H1 (cell line): ENCODE data around the gene IDH3A. TPM values are rescaled to one million over a fixed set of nuclear protein-coding genes. Genes with fewer than 3 reads are reported as not detected.

ENCODE experiments used
- CTCF ChIA-PET: fragments of 300-600 bp; sonication (Branson Sonifier 250); formaldehyde crosslinking; loops from one replicate; lab custom pipeline; 2021; ENCODE audit not compliant: partially characterized antibody; lab: Charles Lee
- POLR2A ChIA-PET: fragments of 300-600 bp; sonication (Branson Sonifier 250); formaldehyde crosslinking; loops from one replicate; lab custom pipeline; 2021; ENCODE audit warnings: inconsistent platforms; ENCODE audit not compliant: partially characterized antibody; lab: Charles Lee
- DNase-seq, 2 experiments: peaks; one replicate each; pipeline versions ENCODE4 v3.0.0 to v3.0.0-alpha.2; 2010 to 2022; ENCODE audit warnings: low spot score in 2 of 2, low read depth in 1 of 2, mixed read lengths in 1 of 2
- FAIRE-seq: peaks from 2 replicates; lab custom pipeline; 2011; peaks lifted over from hg19 to GRCh38; lab: Jason Lieb, UNC
- H2AFZ ChIP-seq: 2 replicates; pipeline ENCODE4 v1.8.1; 2012; ENCODE audit warnings: low read length, inconsistent platforms
- H2AK5ac ChIP-seq: 2 replicates; pipeline ENCODE4 v1.6.1; 2013; ENCODE audit warnings: low read depth, low read length
- H2BK120ac ChIP-seq: replicated peaks from 2 replicates; pipeline ENCODE3; 2013; ENCODE audit warnings: low read depth, low read length, inconsistent platforms
- H2BK12ac ChIP-seq: 2 replicates; pipeline ENCODE4 v1.6.1; 2013; ENCODE audit warnings: low read depth, low read length
- H2BK15ac ChIP-seq: 2 replicates; pipeline ENCODE4 v1.6.1; 2013; ENCODE audit warnings: low read length
- H2BK20ac ChIP-seq: 2 replicates; pipeline ENCODE4 v1.6.1; 2013; ENCODE audit warnings: low read length
- H2BK5ac ChIP-seq: 2 replicates; pipeline ENCODE4 v1.6.1; 2013; ENCODE audit warnings: low read depth, low read length
- H3K14ac ChIP-seq: 2 replicates; pipeline ENCODE4 v1.6.1; 2013; ENCODE audit warnings: inconsistent platforms; ENCODE audit not compliant: insufficient read length
- H3K18ac ChIP-seq: 2 replicates; pipeline ENCODE4 v1.6.1; 2013; ENCODE audit warnings: low read length; ENCODE audit errors: extremely low read depth
- H3K23ac ChIP-seq: 2 replicates; pipeline ENCODE4 v1.6.1; 2013; ENCODE audit warnings: inconsistent platforms; ENCODE audit not compliant: insufficient read length
- H3K23me2 ChIP-seq: 2 replicates; pipeline ENCODE4 v1.6.1; 2013; ENCODE audit warnings: low read depth, low read length
- H3K27ac ChIP-seq: 2 replicates; pipeline ENCODE4 v1.6.1; 2011; ENCODE audit warnings: low read depth, low read length, inconsistent platforms
- H3K27me3 ChIP-seq, 4 experiments: replicated peaks in 1 of 4; 1 replicate in 1 of 4; 2 replicates in 3 of 4; pipeline versions ENCODE4 v1.6.1 to v1.8.1; 2011 to 2013; ENCODE audit warnings: low read length in 3 of 4, mild to moderate bottlenecking in 3 of 4, inconsistent platforms in 2 of 4, mixed read lengths in 2 of 4, moderate library complexity in 1 of 4; ENCODE audit not compliant: control insufficient read depth in 3 of 4, insufficient read depth in 3 of 4; ENCODE audit errors: extremely low read depth in 1 of 4
- H3K36me3 ChIP-seq, 4 experiments: 2 replicates each; pipeline versions ENCODE4 v1.6.1 to v1.8.1; 2011 to 2013; ENCODE audit warnings: mild to moderate bottlenecking in 4 of 4, low read length in 3 of 4, moderate library complexity in 2 of 4, control low read depth in 1 of 4, inconsistent platforms in 1 of 4; ENCODE audit not compliant: insufficient read depth in 4 of 4, control insufficient read depth in 2 of 4
- H3K4ac ChIP-seq: replicated peaks from 2 replicates; pipeline ENCODE3; 2013; ENCODE audit warnings: low read length, low read depth, mixed read lengths, inconsistent platforms; ENCODE audit not compliant: insufficient read length
- H3K4me1 ChIP-seq, 4 experiments: replicated peaks in 1 of 4; 1 replicate in 1 of 4; 2 replicates in 3 of 4; pipeline versions ENCODE4 v1.6.1 to v1.8.1; 2011 to 2013; ENCODE audit warnings: low read length in 3 of 4, inconsistent platforms in 2 of 4, mixed read lengths in 1 of 4; ENCODE audit not compliant: insufficient read depth in 4 of 4, control insufficient read depth in 3 of 4
- H3K4me2 ChIP-seq, 2 experiments: 2 replicates each; pipeline versions ENCODE4 v1.6.1 to v1.8.1; 2011 to 2013; ENCODE audit warnings: low read depth in 2 of 2, low read length in 2 of 2, control low read depth in 1 of 2, inconsistent platforms in 1 of 2, mild to moderate bottlenecking in 1 of 2; ENCODE audit not compliant: insufficient read depth in 1 of 2
- H3K4me3 ChIP-seq, 4 experiments: fragments of 200-600, 300-600 bp in 1 of 4; sonication (generic), shearing (Covaris generic), sonication (Bioruptor Twin) in 1 of 4; 2 replicates each; pipeline versions ENCODE4 v1.5.1 to v1.8.1; 2011 to 2016; ENCODE audit warnings: low read length in 4 of 4, low read depth in 3 of 4, control low read depth in 2 of 4, inconsistent platforms in 2 of 4, mild to moderate bottlenecking in 2 of 4, mixed read lengths in 1 of 4, moderate library complexity in 1 of 4; ENCODE audit not compliant: insufficient read depth in 2 of 4; ENCODE audit errors: extremely low read depth in 1 of 4
- H3K56ac ChIP-seq: replicated peaks from 2 replicates; pipeline ENCODE3; 2013; ENCODE audit warnings: low read depth, mild to moderate bottlenecking, mixed read lengths, low read length, inconsistent platforms; ENCODE audit not compliant: insufficient read length
- H3K79me1 ChIP-seq: 2 replicates; pipeline ENCODE4 v1.6.1; 2013; ENCODE audit warnings: low read depth, low read length, control low read depth
- H3K79me2 ChIP-seq, 2 experiments: 2 replicates each; pipeline versions ENCODE4 v1.6.1 to v1.8.1; 2012 to 2013; ENCODE audit warnings: low read length in 2 of 2, mild to moderate bottlenecking in 2 of 2, inconsistent platforms in 1 of 2; ENCODE audit not compliant: insufficient read depth in 2 of 2, control insufficient read depth in 1 of 2
- H3K9ac ChIP-seq, 4 experiments: replicated peaks in 1 of 4; 1 replicate in 1 of 4; 2 replicates in 3 of 4; pipeline versions ENCODE4 v1.6.1 to v1.8.1; 2011 to 2013; ENCODE audit warnings: low read depth in 3 of 4, low read length in 3 of 4, control low read depth in 2 of 4, mild to moderate bottlenecking in 2 of 4, moderate library complexity in 2 of 4, inconsistent platforms in 1 of 4; ENCODE audit errors: extremely low read depth in 1 of 4
- H3K9me3 ChIP-seq, 2 experiments: 2 replicates each; pipeline versions ENCODE4 v1.6.1 to v1.8.1; 2012 to 2013; ENCODE audit warnings: mild to moderate bottlenecking in 2 of 2, moderate library complexity in 2 of 2, control low read depth in 1 of 2, inconsistent platforms in 1 of 2, low read depth in 1 of 2, low read length in 1 of 2, mixed read lengths in 1 of 2; ENCODE audit not compliant: insufficient read depth in 2 of 2
- H4K20me1 ChIP-seq, 2 experiments: replicated peaks in 1 of 2; 2 replicates each; pipeline versions ENCODE3 to v1.8.1; 2011 to 2013; ENCODE audit warnings: inconsistent platforms in 2 of 2, low read length in 2 of 2, mild to moderate bottlenecking in 1 of 2; ENCODE audit not compliant: insufficient read depth in 2 of 2, control insufficient read depth in 1 of 2
- H4K5ac ChIP-seq: 2 replicates; pipeline ENCODE4 v1.6.1; 2013; ENCODE audit warnings: low read length, low read depth, mixed read lengths, inconsistent platforms; ENCODE audit not compliant: insufficient read length
- H4K8ac ChIP-seq: 2 replicates; pipeline ENCODE4 v1.8.0; 2013; ENCODE audit warnings: mild to moderate bottlenecking, moderate library complexity, low read length, inconsistent platforms; ENCODE audit not compliant: insufficient read depth; ENCODE audit errors: extremely low read depth
- H4K91ac ChIP-seq: replicated peaks from 2 replicates; pipeline ENCODE3; 2013; ENCODE audit warnings: low read length, mixed read lengths, inconsistent platforms; ENCODE audit not compliant: insufficient read length
- BRCA1 ChIP-seq: IDR thresholded peaks from 2 replicates; pipeline ENCODE4 v1.6.1; 2012; ENCODE audit warnings: low read depth, low read length, improper control_type of control experiment
- CHD1 ChIP-seq: IDR thresholded peaks from 2 replicates; pipeline ENCODE4 v1.6.1; 2012; ENCODE audit warnings: low read depth, low read length, improper control_type of control experiment
- GABPA ChIP-seq: IDR thresholded peaks from 2 replicates; pipeline ENCODE4 v1.6.1; 2011; ENCODE audit warnings: mild to moderate bottlenecking, low read length, moderate library complexity, borderline replicate concordance; ENCODE audit not compliant: insufficient read depth
- GTF2F1 ChIP-seq: IDR thresholded peaks from 2 replicates; pipeline ENCODE4 v1.6.1; 2012; ENCODE audit warnings: low read depth, low read length, improper control_type of control experiment, borderline replicate concordance
- HDAC6 ChIP-seq: IDR thresholded peaks from one replicate; pipeline ENCODE4 v1.7.1; 2012; ENCODE audit warnings: low read depth, mild to moderate bottlenecking, inconsistent platforms, low read length, moderate library complexity
- KDM4A ChIP-seq: IDR thresholded peaks from one replicate; pipeline ENCODE4 v1.7.1; 2012; ENCODE audit warnings: low read depth, mild to moderate bottlenecking, moderate library complexity, low read length, inconsistent platforms; ENCODE audit not compliant: severe bottlenecking
- SIRT6 ChIP-seq: IDR thresholded peaks from one replicate; pipeline ENCODE4 v1.7.1; 2012; ENCODE audit warnings: low read length, inconsistent platforms
- WGBS, 2 experiments: shearing (Covaris generic) in 1 of 2; methylation state at CpG; one replicate each; pipeline versions ENCODE4 v1.1.6 to v1.1.7; 2013 to 2015; ENCODE audit warnings: low lambda C conversion rate in 2 of 2, mixed read lengths in 2 of 2, inconsistent platforms in 1 of 2, low coverage in 1 of 2, missing lambda C conversion rate in 1 of 2; ENCODE audit not compliant: insufficient replicate concordance in 2 of 2, insufficient coverage in 1 of 2, insufficient read length in 1 of 2; ENCODE audit errors: extremely low coverage in 1 of 2, missing lambda C conversion rate in 1 of 2; 5-methylcytosine and 5-hydroxymethylcytosine counted together
- polyA plus RNA-seq, 7 experiments: library from polyadenylated mRNA; depleted of rRNA in 3 of 7; stranded (reverse) in 5 of 7; unstranded in 2 of 7; fragments of >200 nt in 5 of 7; fragments of 200-250 nt in 2 of 7; gene quantifications; 1 replicate in 5 of 7; 2 replicates in 1 of 7; 4 replicates in 1 of 7; pipeline versions ENCODE4 v1.2.1 to v1.2.3, GENCODE V29; 2011 to 2013; ENCODE audit warnings: missing spikeins in 2 of 7, mixed read lengths in 2 of 7
- total RNA-seq: library from RNA; stranded (reverse); fragmentation: NEBNext Ultra II Directional; extraction: Animal tissue kit (Norgen Biotek cat#: 25700); gene quantifications from 2 replicates; pipeline ENCODE4 v1.2.1, GENCODE V29; 2021
- TF ChIP-seq, protein P1 (sequence below): IDR thresholded peaks from 2 replicates; pipeline ENCODE4 v1.6.1; 2012; ENCODE audit warnings: low read length, inconsistent platforms
- TF ChIP-seq, protein P2 (sequence below): IDR thresholded peaks from 2 replicates; pipeline ENCODE4 v1.6.1; 2011; ENCODE audit warnings: low read length, improper control_type of control experiment

The IDH3A gene
- total and polyA plus RNA-seq, 2 of the 8 experiments (the other 6 are each of a cell fraction or from before 2014, with no cell fraction given): 23.4 to 36.8 TPM

DNA sequence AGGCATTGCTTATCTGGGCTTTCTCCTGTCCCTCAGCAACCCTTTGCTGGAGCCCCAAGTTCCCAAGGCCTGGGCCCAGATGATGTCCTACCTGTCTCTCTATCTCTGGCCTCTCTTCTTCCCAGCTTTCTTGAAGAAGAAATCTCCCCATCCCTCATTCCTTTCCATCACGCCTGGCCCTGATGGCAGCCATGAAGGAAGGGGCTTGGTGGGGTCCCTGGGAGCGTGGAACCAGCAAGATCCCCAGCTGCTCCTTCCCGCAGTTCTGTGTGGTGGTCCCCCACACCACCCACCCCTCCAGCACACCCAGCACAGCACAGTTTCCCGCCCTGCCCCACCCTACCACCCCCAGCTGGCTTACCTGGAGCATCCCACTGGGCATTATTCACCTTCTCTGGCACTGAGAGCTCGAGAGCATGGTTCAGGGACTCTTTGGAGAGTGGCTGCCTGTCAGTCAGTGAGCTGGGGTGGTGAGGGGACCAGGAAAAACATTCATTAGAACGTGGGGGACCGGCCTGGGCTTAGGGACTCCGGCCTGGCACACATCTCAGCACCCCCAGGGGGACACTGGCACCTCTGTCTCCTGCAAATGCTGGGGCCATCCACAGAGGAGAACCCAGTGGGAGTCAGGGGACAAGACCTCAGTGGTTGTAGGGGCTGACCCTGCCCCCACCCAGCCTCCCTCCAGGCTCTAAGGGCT is 58.6 kb downstream of the IDH3A start:
- Histone ChIP-seq H2BK12ac (no peak overlapping the region), H4K91ac (no peak overlapping the region), H2BK120ac (no peak overlapping the region), H3K9ac (no peak overlapping the region), H2AK5ac (no peak overlapping the region), H3K4me2 (no peak overlapping the region), H2BK20ac (no peak overlapping the region), H2BK5ac (no peak overlapping the region), H3K14ac (no peak overlapping the region), H4K20me1 (no peaks in the 10 kb centered on the region), H3K27ac (no peak overlapping the region), H3K79me1 (no peaks in the 10 kb centered on the region; the same call in 1 of the 2 replicates), H3K27me3 (no peaks in the 10 kb centered on the region), H3K23ac (no peak overlapping the region), H4K5ac (no peak overlapping the region), H2AFZ (no peak overlapping the region), H3K9me3 (no peaks in the 10 kb centered on the region), H3K4me1 (no peaks in the 10 kb centered on the region; a peak in 1 of 7 replicates), H4K8ac (no peak overlapping the region), H3K79me2 (no peaks in the 10 kb centered on the region), H3K4ac (no peak overlapping the region), H3K36me3 (no peaks in the 10 kb centered on the region), H2BK15ac (no peak overlapping the region), H3K56ac (no peak overlapping the region), H3K23me2 (no peaks in the 10 kb centered on the region), H3K4me3 (no peak overlapping the region), H3K18ac (no peak overlapping the region)
- WGBS, 2 experiments: 82% methylated on average over 5 of the region's 8 CpGs; no CpG with 5 or more reads in 1 of the 2 experiments
- CTCF ChIA-PET: interaction anchor here (2.4 to 8.1 kb wide), 2 partner anchors 12 to 30 kb away, joined by 7 to 89 read pairs; no protein-coding TSS in a partner anchor
- DNase-seq (peak in 1 of 2 experiments; percentile 40), FAIRE-seq (no peak)
- POLR2A ChIA-PET: no interaction called here
- TF ChIP-seq BRCA1 (no peak), GABPA (no peak), CHD1 (no peak), HDAC6 (no peak), GTF2F1 (no peak), KDM4A (no peak), SIRT6 (no peak)
- TF ChIP-seq, protein P1, sequence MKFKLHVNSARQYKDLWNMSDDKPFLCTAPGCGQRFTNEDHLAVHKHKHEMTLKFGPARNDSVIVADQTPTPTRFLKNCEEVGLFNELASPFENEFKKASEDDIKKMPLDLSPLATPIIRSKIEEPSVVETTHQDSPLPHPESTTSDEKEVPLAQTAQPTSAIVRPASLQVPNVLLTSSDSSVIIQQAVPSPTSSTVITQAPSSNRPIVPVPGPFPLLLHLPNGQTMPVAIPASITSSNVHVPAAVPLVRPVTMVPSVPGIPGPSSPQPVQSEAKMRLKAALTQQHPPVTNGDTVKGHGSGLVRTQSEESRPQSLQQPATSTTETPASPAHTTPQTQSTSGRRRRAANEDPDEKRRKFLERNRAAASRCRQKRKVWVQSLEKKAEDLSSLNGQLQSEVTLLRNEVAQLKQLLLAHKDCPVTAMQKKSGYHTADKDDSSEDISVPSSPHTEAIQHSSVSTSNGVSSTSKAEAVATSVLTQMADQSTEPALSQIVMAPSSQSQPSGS: no peak
- TF ChIP-seq, protein P2, sequence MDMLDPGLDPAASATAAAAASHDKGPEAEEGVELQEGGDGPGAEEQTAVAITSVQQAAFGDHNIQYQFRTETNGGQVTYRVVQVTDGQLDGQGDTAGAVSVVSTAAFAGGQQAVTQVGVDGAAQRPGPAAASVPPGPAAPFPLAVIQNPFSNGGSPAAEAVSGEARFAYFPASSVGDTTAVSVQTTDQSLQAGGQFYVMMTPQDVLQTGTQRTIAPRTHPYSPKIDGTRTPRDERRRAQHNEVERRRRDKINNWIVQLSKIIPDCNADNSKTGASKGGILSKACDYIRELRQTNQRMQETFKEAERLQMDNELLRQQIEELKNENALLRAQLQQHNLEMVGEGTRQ: no peak
